Uterus (tissue), 4 donors: Measurements from ENCODE around the gene SENP5. TPM values are rescaled to one million over a fixed set of nuclear protein-coding genes. Genes with fewer than 3 reads are reported as not detected.

ENCODE experiments used
- DNase-seq, 2 donors: peaks; one replicate each; pipeline ENCODE4 v3.0.0-alpha.2; 2019 to 2020
- H3K27ac ChIP-seq, 2 donors: fragments of 200-600 bp; sonication (generic); 1 replicate in 1 of 2; 2 replicates in 1 of 2; pipeline ENCODE4 v1.5.1; 2016 to 2018
- H3K27me3 ChIP-seq, 2 donors: fragments of 200-600 bp; sonication (generic); one replicate each; pipeline ENCODE4 v1.5.1; 2018 to 2019; ENCODE audit warnings: control low read depth in 1 of 2
- H3K36me3 ChIP-seq, 2 donors: fragments of 200-600 bp; sonication (generic); one replicate each; pipeline ENCODE4 v1.5.1; 2019; ENCODE audit warnings: control low read depth in 1 of 2
- H3K4me1 ChIP-seq, 2 donors: fragments of 200-600 bp; sonication (generic); one replicate each; pipeline ENCODE4 v1.5.1; 2018 to 2019; ENCODE audit warnings: control low read depth in 1 of 2
- H3K4me3 ChIP-seq, 2 donors: fragments of 200-600 bp; sonication (generic); 1 replicate in 1 of 2; 2 replicates in 1 of 2; pipeline ENCODE4 v1.5.1; 2018 to 2019; ENCODE audit warnings: mild to moderate bottlenecking in 1 of 2
- H3K9me3 ChIP-seq, 2 donors: fragments of 200-600 bp; sonication (generic); one replicate each; pipeline ENCODE4 v1.5.1; 2019; ENCODE audit warnings: control low read depth in 1 of 2
- CTCF ChIP-seq, 4 experiments: fragments of 200-600 bp in 2 of 4; fragments of 450-650 bp in 2 of 4; sonication (generic) in 2 of 4; IDR thresholded peaks; one replicate each; pipeline ENCODE4 v1.5.1; 2016 to 2019; ENCODE audit warnings: antibody characterized with exemption in 4 of 4, mild to moderate bottlenecking in 2 of 4, moderate library complexity in 1 of 4
- POLR2A ChIP-seq, 2 donors: fragments of 450-650 bp; IDR thresholded peaks; one replicate each; pipeline ENCODE4 v1.6.1; 2016; ENCODE audit warnings: antibody characterized with exemption in 2 of 2, mild to moderate bottlenecking in 1 of 2, moderate library complexity in 1 of 2
- intact Hi-C: fragments of 100-400 bp; cut with DNase I; formaldehyde crosslinking; loops from one replicate; pipeline ENCODE4 v1.15.1; 2023; ENCODE audit warnings: low total_unique reads
- total RNA-seq, 4 donors: library from RNA; depleted of rRNA in 3 of 4; stranded (reverse); fragments of >200 nt in 3 of 4; gene quantifications; one replicate each; pipeline versions ENCODE4 v1.1.0 to v1.2.4, GENCODE V29; 2014 to 2023
- donor health status: DM: yes; HTN: yes; CAD: no.

The SENP5 gene
- total RNA-seq, 4 donors from 2014 or later: 31.8 to 130 (median 59.6) TPM

GRCh38 chr3:196954832-196955231 lies 87.1 kb downstream of the SENP5 start:
- Histone ChIP-seq H3K36me3 (no peaks in the 10 kb centered on the region), H3K4me1 (no peaks in the 10 kb centered on the region), H3K27me3 (no peaks in the 10 kb centered on the region), H3K27ac (no peak overlapping the region), H3K9me3 (no peaks in the 10 kb centered on the region), H3K4me3 (no peak overlapping the region)
- intact Hi-C loops: no loop called here
- TF ChIP-seq POLR2A (IDR thresholded peaks at IDR 0.05): no peak
- no peak for TF ChIP-seq CTCF (IDR thresholded peaks at IDR 0.05)
- no peak for DNase-seq

GRCh38 chr3:196962108-196962929 lies 94.6 kb downstream of the SENP5 start:
- intact Hi-C loops: no loop called here
- DNase-seq: no peak
- no peak overlapping the region for H3K4me3 ChIP-seq
- no peaks in the 10 kb centered on the region for H3K36me3 ChIP-seq
- no peak overlapping the region for H3K27ac ChIP-seq
- no peaks in the 10 kb centered on the region for H3K4me1 ChIP-seq
- H3K9me3 ChIP-seq: no peaks in the 10 kb centered on the region
- TF ChIP-seq CTCF (IDR thresholded peaks at IDR 0.05): no peak
- TF ChIP-seq POLR2A (IDR thresholded peaks at IDR 0.05): no peak
- H3K27me3 ChIP-seq: no peaks in the 10 kb centered on the region

GRCh38 chr3:196962930-196963630 lies 95.4 kb downstream of the SENP5 start:
- Histone ChIP-seq H3K36me3 (no peaks in the 10 kb centered on the region), H3K4me1 (no peaks in the 10 kb centered on the region), H3K4me3 (no peak overlapping the region), H3K27me3 (no peaks in the 10 kb centered on the region), H3K27ac (no peak overlapping the region), H3K9me3 (no peaks in the 10 kb centered on the region)
- intact Hi-C loops: no loop called here
- no peak for DNase-seq
- TF ChIP-seq POLR2A (IDR thresholded peaks at IDR 0.05): no peak
- TF ChIP-seq CTCF (IDR thresholded peaks at IDR 0.05): no peak

GRCh38 chr3:196963631-196963953 lies 95.9 kb downstream of the SENP5 start:
- Histone ChIP-seq H3K9me3 (no peaks in the 10 kb centered on the region), H3K36me3 (no peaks in the 10 kb centered on the region), H3K27me3 (no peaks in the 10 kb centered on the region), H3K4me3 (no peak overlapping the region), H3K4me1 (no peaks in the 10 kb centered on the region), H3K27ac (no peak overlapping the region)
- intact Hi-C loops: no loop called here
- TF ChIP-seq CTCF (IDR thresholded peaks at IDR 0.05): no peak
- TF ChIP-seq POLR2A (IDR thresholded peaks at IDR 0.05): no peak
- no peak for DNase-seq

GRCh38 chr3:196965112-196965803 lies 97.5 kb downstream of the SENP5 start:
- TF ChIP-seq POLR2A (IDR thresholded peaks at IDR 0.05) (no peak), CTCF (IDR thresholded peaks at IDR 0.05) (no peak)

More at GRCh38 chr3:196965112-196965803, 97.5 kb downstream of the SENP5 start:
- Histone ChIP-seq H3K27ac (no peak overlapping the region), H3K4me3 (no peak overlapping the region), H3K36me3 (no peaks in the 10 kb centered on the region), H3K9me3 (no peaks in the 10 kb centered on the region), H3K4me1 (peaks cover 0 to 2% of the 10 kb centered on the region in 2 donors), H3K27me3 (no peaks in the 10 kb centered on the region)
- no peak for DNase-seq
- intact Hi-C loops: no loop called here
